ENCODE data around the gene CACNA2D3.

CACNA2D3 gene

DNA sequence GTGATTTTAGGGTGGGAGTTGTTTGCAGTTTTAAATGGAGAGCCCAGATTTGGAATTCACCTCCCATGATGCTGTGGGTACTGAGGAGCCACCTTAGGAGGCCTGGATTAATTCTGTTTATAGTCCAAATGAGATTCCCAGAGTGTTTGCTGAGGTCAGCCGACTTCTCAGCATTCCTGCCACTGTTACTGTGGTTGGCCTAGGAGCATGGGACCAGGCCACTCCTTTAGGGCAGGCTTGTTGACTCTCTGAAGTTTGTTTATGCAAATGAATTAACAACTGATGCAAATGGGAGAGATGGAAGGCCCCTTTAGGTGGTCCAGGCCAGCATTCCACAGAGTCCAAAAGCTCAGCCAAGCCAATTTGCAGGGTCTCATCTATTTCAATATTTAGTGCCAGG lies 46.1 kb downstream of the CACNA2D3 start:
- no peak overlapping the region for H2AFZ ChIP-seq (ENCODE audit: low read length)
- H3K9ac ChIP-seq (ENCODE audit: low read depth, low read length, poor library complexity) = no peak overlapping the region
- no peak overlapping the region for H3K4ac ChIP-seq (ENCODE audit: low read length)
- DNase-seq (ENCODE audit: low spot score) = no peak
- H3K79me1 ChIP-seq (ENCODE audit: low read depth, low read length) = no peaks in the 10 kb centered on the region
- no peak overlapping the region for H3K18ac ChIP-seq (ENCODE audit: low read length)
- H2BK15ac ChIP-seq (ENCODE audit: low read length) = no peak overlapping the region
- H2BK5ac ChIP-seq (ENCODE audit: low read length) = no peak overlapping the region
- no peaks in the 10 kb centered on the region for H3K27me3 ChIP-seq (ENCODE audit: control insufficient read depth in 3 of 3, insufficient read depth in 3 of 3, low read depth in 1 of 3, low read length in 3 of 3)
- no peaks in the 10 kb centered on the region for H3K36me3 ChIP-seq (replicated peaks in 1 of 2; ENCODE audit: control insufficient read depth in 2 of 2, insufficient read depth in 2 of 2, low read length in 2 of 2)
- H3K9me3 ChIP-seq (replicated peaks in 1 of 2; ENCODE audit: control insufficient read depth in 2 of 2, insufficient read depth in 1 of 2, low read depth in 1 of 2, low read length in 2 of 2) = peaks cover 0 to 1% of the 10 kb centered on the region in 2 donors
- H2AK5ac ChIP-seq (ENCODE audit: low read depth, low read length) = no peak overlapping the region
- H4K91ac ChIP-seq (ENCODE audit: low read depth, low read length, poor library complexity) = no peak overlapping the region
- H3K23ac ChIP-seq (ENCODE audit: low read depth, low read length, poor library complexity) = no peak overlapping the region
- H3K4me3 ChIP-seq (ENCODE audit: low read length in 2 of 2) = no peak overlapping the region
- WGBS, 2 donors (ENCODE audit: extremely low coverage in 2 of 2, insufficient read length in 2 of 2, insufficient replicate concordance in 1 of 2) = no CpG with 5 or more reads among the region's 1 CpG
- H3K27ac ChIP-seq (replicated peaks; ENCODE audit: low read length) = no peak overlapping the region
- no peaks in the 10 kb centered on the region for H3K4me1 ChIP-seq (ENCODE audit: control insufficient read depth in 2 of 2, insufficient read depth in 1 of 2, low read depth in 1 of 2, low read length in 2 of 2)
- H4K8ac ChIP-seq (ENCODE audit: low read depth, low read length) = no peak overlapping the region
- H3K14ac ChIP-seq (ENCODE audit: low read length) = no peak overlapping the region
- no peak overlapping the region for H2BK12ac ChIP-seq (ENCODE audit: low read length)
- no peak overlapping the region for H3K4me2 ChIP-seq (ENCODE audit: insufficient read depth, low read length, poor library complexity, severe bottlenecking)
- H2BK120ac ChIP-seq (ENCODE audit: low read depth, low read length) = no peak overlapping the region

DNA sequence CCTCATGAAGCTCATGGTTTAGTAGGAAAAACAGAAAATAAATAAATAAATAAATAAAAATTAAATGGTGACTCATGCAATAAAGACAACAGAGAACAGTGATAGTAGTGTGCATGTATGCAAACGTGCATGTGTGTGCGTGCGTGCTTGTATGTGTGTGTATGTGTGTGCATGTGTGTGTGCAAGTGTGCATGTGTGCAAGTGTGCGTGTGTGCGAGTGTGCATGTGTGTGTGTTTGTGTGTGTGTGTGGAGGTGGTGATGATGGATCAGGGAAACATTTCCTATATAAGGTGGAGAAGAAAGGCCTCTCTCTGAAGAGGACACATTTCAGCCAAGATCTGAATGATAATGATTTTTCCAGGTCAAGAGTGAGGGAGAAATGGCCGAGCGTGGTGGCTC lies 47.2 kb downstream of the CACNA2D3 start:
- Histone ChIP-seq H3K23ac (ENCODE audit: low read depth, low read length, poor library complexity) (no peak overlapping the region), H4K91ac (ENCODE audit: low read depth, low read length, poor library complexity) (no peak overlapping the region), H3K4me1 (ENCODE audit: control insufficient read depth in 2 of 2, insufficient read depth in 1 of 2, low read depth in 1 of 2, low read length in 2 of 2) (no peaks in the 10 kb centered on the region), H3K27ac (replicated peaks; ENCODE audit: low read length) (no peak overlapping the region), H3K4me2 (ENCODE audit: insufficient read depth, low read length, poor library complexity, severe bottlenecking) (no peak overlapping the region), H2BK5ac (ENCODE audit: low read length) (no peak overlapping the region), H2BK120ac (ENCODE audit: low read depth, low read length) (no peak overlapping the region), H3K14ac (ENCODE audit: low read length) (no peak overlapping the region), H3K27me3 (ENCODE audit: control insufficient read depth in 3 of 3, insufficient read depth in 3 of 3, low read depth in 1 of 3, low read length in 3 of 3) (no peaks in the 10 kb centered on the region), H3K18ac (ENCODE audit: low read length) (no peak overlapping the region), H3K79me1 (ENCODE audit: low read depth, low read length) (no peaks in the 10 kb centered on the region), H3K9me3 (replicated peaks in 1 of 2; ENCODE audit: control insufficient read depth in 2 of 2, insufficient read depth in 1 of 2, low read depth in 1 of 2, low read length in 2 of 2) (peaks cover 0 to 1% of the 10 kb centered on the region in 2 donors), H2BK15ac (ENCODE audit: low read length) (no peak overlapping the region), H3K4ac (ENCODE audit: low read length) (no peak overlapping the region), H3K9ac (ENCODE audit: low read depth, low read length, poor library complexity) (no peak overlapping the region), H3K36me3 (replicated peaks in 1 of 2; ENCODE audit: control insufficient read depth in 2 of 2, insufficient read depth in 2 of 2, low read length in 2 of 2) (no peaks in the 10 kb centered on the region), H2BK12ac (ENCODE audit: low read length) (no peak overlapping the region), H2AFZ (ENCODE audit: low read length) (no peak overlapping the region), H3K4me3 (ENCODE audit: low read length in 2 of 2) (peak overlapping the region in 1 of 2 donors; percentile 70), H4K8ac (ENCODE audit: low read depth, low read length) (no peak overlapping the region), H2AK5ac (ENCODE audit: low read depth, low read length) (no peak overlapping the region)
- no CpG with 5 or more reads among the region's 7 CpGs for WGBS, 2 donors (ENCODE audit: extremely low coverage in 2 of 2, insufficient read length in 2 of 2, insufficient replicate concordance in 1 of 2)
- DNase-seq (ENCODE audit: low spot score) = no peak

DNA sequence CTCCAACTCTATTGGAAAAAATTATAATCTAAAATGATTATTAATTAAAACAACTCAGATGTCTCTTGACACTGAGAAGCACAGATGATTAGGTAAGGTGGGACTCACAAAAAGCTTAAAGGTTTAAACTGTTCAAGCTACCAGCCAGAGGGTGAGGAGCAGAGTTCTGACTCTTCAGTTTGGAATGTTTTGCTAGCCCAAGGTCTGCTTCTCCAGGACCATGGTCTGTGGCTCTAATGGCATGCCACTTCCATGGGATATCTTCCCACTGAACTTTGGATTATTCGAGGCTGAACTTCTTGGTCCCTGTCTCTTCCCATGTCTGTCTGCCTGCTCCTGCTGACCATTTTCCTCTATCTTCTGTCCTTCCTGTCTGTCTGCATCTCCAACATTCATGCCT lies 49.2 kb downstream of the CACNA2D3 start:
- Histone ChIP-seq H2BK5ac (ENCODE audit: low read length) (no peak overlapping the region), H3K4me3 (ENCODE audit: low read length in 2 of 2) (no peak overlapping the region), H4K91ac (ENCODE audit: low read depth, low read length, poor library complexity) (no peak overlapping the region), H4K8ac (ENCODE audit: low read depth, low read length) (no peak overlapping the region), H3K27me3 (ENCODE audit: control insufficient read depth in 3 of 3, insufficient read depth in 3 of 3, low read depth in 1 of 3, low read length in 3 of 3) (no peaks in the 10 kb centered on the region), H3K79me1 (ENCODE audit: low read depth, low read length) (no peaks in the 10 kb centered on the region), H3K9me3 (replicated peaks in 1 of 2; ENCODE audit: control insufficient read depth in 2 of 2, insufficient read depth in 1 of 2, low read depth in 1 of 2, low read length in 2 of 2) (peaks cover 0 to 1% of the 10 kb centered on the region in 2 donors), H2BK15ac (ENCODE audit: low read length) (no peak overlapping the region), H3K27ac (replicated peaks; ENCODE audit: low read length) (no peak overlapping the region), H3K36me3 (replicated peaks in 1 of 2; ENCODE audit: control insufficient read depth in 2 of 2, insufficient read depth in 2 of 2, low read length in 2 of 2) (no peaks in the 10 kb centered on the region), H3K14ac (ENCODE audit: low read length) (no peak overlapping the region), H2AK5ac (ENCODE audit: low read depth, low read length) (no peak overlapping the region), H2BK12ac (ENCODE audit: low read length) (no peak overlapping the region), H2BK120ac (ENCODE audit: low read depth, low read length) (no peak overlapping the region), H3K4me1 (ENCODE audit: control insufficient read depth in 2 of 2, insufficient read depth in 1 of 2, low read depth in 1 of 2, low read length in 2 of 2) (no peaks in the 10 kb centered on the region), H3K4ac (ENCODE audit: low read length) (no peak overlapping the region), H3K23ac (ENCODE audit: low read depth, low read length, poor library complexity) (no peak overlapping the region), H3K9ac (ENCODE audit: low read depth, low read length, poor library complexity) (no peak overlapping the region), H3K4me2 (ENCODE audit: insufficient read depth, low read length, poor library complexity, severe bottlenecking) (no peak overlapping the region), H3K18ac (ENCODE audit: low read length) (no peak overlapping the region), H2AFZ (ENCODE audit: low read length) (no peak overlapping the region)
- DNase-seq (ENCODE audit: low spot score) = no peak
- WGBS, 2 donors (ENCODE audit: extremely low coverage in 2 of 2, insufficient read length in 2 of 2, insufficient replicate concordance in 1 of 2) = no CpG with 5 or more reads among the region's 1 CpG

DNA sequence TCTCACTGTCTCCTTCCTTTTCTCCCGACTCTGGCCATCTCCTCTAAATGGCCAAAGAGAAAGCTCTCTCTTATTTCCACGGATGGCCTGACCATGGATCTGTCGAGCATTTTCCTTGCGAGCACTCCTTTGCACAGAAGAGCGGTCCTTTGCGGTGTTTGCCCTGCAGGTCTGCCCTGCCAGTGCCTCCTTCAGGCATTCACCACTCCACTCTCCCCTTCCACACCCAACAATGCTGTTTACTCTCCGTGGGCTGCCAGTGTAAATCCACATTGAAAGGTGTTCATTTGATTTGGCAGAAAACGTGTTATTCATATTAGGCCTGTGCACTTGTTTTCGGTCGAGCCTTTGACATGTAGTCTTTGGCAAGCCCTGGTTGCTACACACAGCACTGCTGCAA lies 49.6 kb downstream of the CACNA2D3 start:
- no peak overlapping the region for H3K4me3 ChIP-seq (ENCODE audit: low read length in 2 of 2)
- H3K79me1 ChIP-seq (ENCODE audit: low read depth, low read length) = no peaks in the 10 kb centered on the region
- H3K23ac ChIP-seq (ENCODE audit: low read depth, low read length, poor library complexity) = no peak overlapping the region
- H2BK15ac ChIP-seq (ENCODE audit: low read length) = no peak overlapping the region
- H3K4me1 ChIP-seq (ENCODE audit: control insufficient read depth in 2 of 2, insufficient read depth in 1 of 2, low read depth in 1 of 2, low read length in 2 of 2) = no peaks in the 10 kb centered on the region
- no CpG with 5 or more reads among the region's 10 CpGs for WGBS, 2 donors (ENCODE audit: extremely low coverage in 2 of 2, insufficient read length in 2 of 2, insufficient replicate concordance in 1 of 2)
- H3K4ac ChIP-seq (ENCODE audit: low read length) = no peak overlapping the region
- H4K8ac ChIP-seq (ENCODE audit: low read depth, low read length) = no peak overlapping the region
- no peak overlapping the region for H3K9ac ChIP-seq (ENCODE audit: low read depth, low read length, poor library complexity)
- no peak overlapping the region for H2AK5ac ChIP-seq (ENCODE audit: low read depth, low read length)
- H3K4me2 ChIP-seq (ENCODE audit: insufficient read depth, low read length, poor library complexity, severe bottlenecking) = no peak overlapping the region
- H3K9me3 ChIP-seq (replicated peaks in 1 of 2; ENCODE audit: control insufficient read depth in 2 of 2, insufficient read depth in 1 of 2, low read depth in 1 of 2, low read length in 2 of 2) = peaks cover 0 to 1% of the 10 kb centered on the region in 2 donors
- no peak overlapping the region for H3K18ac ChIP-seq (ENCODE audit: low read length)
- no peaks in the 10 kb centered on the region for H3K27me3 ChIP-seq (ENCODE audit: control insufficient read depth in 3 of 3, insufficient read depth in 3 of 3, low read depth in 1 of 3, low read length in 3 of 3)
- H3K36me3 ChIP-seq (replicated peaks in 1 of 2; ENCODE audit: control insufficient read depth in 2 of 2, insufficient read depth in 2 of 2, low read length in 2 of 2) = no peaks in the 10 kb centered on the region
- DNase-seq (ENCODE audit: low spot score) = no peak
- no peak overlapping the region for H2BK5ac ChIP-seq (ENCODE audit: low read length)
- H3K14ac ChIP-seq (ENCODE audit: low read length) = peak overlapping the region; percentile 49
- no peak overlapping the region for H3K27ac ChIP-seq (replicated peaks; ENCODE audit: low read length)
- no peak overlapping the region for H2AFZ ChIP-seq (ENCODE audit: low read length)
- H4K91ac ChIP-seq (ENCODE audit: low read depth, low read length, poor library complexity) = no peak overlapping the region
- no peak overlapping the region for H2BK120ac ChIP-seq (ENCODE audit: low read depth, low read length)
- no peak overlapping the region for H2BK12ac ChIP-seq (ENCODE audit: low read length)

Measured in neuronal stem cell (in vitro differentiated cells).